Glomerular visceral epithelial cell (primary cell): ENCODE measurements around the gene PANK4.

Experiments
- DNase-seq: peaks from one replicate; pipeline ENCODE4 v3.0.0-alpha.2; 2016; ENCODE audit errors: extremely low spot score

PANK4 gene

DNA sequence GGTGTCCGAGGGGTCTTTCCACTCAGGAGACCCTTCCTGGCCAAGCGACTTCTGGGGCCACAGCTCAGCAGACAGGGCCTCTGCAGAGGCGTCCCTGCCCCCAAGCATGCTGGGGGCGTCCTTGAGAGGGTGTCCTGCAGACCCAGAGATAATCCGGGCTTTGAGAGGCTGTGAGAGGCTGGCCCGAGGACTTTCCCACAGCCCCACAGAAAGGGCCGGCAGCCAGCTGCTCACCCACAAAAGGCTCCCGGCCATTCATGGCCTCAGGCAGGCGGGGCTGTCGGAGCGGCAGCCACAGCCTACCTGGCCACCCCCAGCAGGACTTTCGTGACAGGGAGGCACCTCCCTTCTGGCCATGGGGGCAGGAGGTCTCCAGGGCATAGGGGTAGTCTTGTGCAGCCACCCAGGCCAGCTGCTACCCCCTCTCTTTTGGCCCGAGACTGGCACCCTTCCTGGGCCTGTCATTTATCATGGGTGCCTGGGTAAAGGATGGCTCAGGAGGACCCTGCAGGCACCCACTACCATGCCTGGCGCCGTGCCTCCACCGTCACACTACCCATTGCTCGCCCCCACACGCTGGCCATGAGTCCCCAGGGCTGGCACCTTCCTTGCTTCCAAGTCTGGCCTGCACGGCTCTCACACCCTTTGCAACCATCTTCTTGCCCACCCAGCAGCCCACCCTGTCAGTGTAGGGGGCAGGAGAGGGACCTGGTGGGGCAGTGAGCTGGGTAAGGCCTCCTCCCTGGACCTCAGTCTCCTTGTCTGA, 18.7 kb upstream of the PANK4 start:
- DNase-seq, result no peak

DNA sequence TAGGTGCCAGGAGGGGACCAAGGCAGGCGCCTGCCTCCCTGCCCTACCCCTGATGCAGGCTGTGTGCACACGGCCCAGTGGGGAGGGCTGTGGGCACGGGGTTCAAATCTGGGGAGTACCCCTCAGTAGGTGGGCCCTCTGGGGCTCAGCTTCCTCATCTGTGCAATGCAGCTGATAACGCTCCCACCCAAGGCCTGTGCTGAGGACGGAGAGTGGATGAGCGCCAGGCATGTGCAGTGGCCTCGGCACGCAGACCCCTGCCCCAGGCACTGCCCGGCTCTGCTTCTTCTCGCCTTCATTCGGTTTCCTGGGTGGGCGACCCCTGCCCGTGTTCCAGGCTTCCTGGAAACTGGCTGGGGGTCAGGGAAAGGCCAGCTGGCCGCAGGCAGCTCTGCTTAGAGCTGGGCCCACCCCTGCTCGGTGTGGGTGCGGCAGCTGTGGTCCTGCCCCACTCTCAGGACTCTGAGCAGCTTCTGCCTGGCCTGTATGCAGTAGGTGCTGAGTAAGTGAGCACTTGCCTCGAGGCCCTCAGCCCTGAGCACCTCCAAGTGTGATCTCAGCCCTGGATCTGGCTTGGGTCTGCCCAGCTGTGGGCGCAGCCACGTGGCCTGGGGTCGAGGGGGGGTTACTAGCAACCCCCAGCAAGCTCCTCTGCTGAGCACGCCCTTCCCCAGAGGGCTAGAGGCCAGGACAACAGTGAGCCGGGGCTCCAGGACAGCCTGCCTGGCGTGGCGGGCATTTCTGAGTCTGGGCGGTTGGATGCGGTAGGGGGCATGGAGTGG, 17.9 kb upstream of the PANK4 start:
- DNase-seq, result no peak

DNA sequence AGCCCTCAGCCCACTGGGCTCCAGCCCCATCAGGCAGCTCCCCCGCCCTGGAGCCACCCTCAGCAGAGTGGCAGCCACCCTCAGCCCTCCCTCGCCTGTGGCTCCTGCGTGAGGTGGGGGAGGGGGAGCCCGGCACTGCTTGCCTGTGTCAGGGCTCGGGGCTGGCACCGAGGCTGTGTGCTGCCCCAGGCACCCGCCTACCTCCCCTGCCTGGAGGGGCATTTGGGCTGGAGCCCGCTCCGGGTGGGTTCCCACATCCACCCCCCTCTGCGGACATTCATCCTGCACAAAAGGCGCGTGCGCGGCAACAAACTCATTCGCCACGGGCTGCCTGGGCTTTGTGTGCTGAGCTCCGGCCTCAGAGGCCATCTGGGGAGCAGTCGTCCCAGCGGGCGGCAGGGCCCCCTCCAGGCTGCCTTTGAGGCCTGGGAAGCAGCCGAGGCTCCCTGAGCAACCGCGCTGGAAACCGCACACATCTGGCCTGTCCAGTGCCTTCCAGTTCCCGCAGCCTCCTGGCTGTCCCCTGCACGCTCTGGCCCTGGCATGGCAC, 17.2 kb upstream of the PANK4 start:
- DNase-seq, result no peak

DNA sequence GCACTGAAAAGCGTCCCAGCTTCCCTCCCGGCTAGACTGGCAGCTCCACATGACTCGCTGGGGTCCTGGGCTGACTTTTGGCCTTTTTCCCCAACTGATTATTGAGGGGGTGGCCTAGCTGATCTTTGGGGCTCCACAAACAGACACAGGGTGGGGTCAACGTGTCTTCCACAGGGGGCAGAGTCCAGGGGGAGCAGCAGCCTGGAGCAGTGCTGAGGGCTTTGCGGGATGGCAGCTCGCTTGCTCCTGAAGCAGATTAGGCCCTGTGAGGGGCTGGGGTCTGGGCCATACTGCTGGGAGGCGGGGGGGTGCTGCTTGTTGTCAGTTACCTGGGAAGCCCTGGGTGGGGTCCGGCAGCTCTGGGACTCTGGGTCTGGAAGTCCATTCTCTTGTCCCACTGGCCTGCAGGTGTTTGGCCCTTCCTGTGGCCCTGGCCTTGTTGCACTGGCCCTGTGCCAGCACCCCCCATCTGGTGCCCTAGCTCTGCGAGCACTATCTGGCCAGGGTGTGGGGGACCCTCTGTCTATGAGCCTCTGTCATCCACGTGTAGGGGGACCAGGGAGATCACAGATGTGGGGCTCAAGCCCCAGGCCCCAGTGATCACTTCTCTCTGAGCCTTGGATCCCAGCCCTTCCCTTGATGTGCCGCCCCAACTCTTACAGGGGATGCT, 16.0 kb upstream of the PANK4 start:
- DNase-seq, result no peak

DNA sequence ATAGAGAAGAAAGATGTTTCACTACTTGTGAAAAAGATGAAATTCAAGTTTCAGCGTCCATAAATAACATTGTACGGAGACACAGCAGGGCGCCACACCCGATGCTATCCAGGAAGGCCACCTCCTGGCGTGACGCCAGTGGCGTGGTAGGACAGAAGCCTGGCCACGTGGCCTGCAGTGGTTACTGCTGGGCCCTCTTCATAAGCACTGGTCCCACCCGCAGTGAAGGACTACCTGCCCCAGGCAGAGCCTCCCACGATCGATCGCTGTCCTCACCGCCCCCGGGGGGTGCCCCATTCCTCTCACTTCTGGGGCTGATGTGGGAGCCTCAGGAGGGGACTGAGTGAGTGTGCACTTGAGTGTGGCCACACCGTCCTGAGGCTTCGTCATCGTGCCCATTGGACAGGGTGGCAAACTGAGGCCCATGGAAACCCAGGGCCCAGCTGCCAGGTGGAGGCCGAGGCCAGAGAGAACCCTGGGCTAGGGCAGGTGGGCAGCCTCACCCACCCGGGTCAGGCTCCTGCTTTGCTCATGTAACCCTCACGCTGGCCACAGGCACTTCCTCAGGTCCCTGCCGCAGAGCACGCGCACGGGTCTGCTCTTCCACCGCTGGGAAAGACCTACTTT, 15.3 kb upstream of the PANK4 start:
- no peak for DNase-seq

DNA sequence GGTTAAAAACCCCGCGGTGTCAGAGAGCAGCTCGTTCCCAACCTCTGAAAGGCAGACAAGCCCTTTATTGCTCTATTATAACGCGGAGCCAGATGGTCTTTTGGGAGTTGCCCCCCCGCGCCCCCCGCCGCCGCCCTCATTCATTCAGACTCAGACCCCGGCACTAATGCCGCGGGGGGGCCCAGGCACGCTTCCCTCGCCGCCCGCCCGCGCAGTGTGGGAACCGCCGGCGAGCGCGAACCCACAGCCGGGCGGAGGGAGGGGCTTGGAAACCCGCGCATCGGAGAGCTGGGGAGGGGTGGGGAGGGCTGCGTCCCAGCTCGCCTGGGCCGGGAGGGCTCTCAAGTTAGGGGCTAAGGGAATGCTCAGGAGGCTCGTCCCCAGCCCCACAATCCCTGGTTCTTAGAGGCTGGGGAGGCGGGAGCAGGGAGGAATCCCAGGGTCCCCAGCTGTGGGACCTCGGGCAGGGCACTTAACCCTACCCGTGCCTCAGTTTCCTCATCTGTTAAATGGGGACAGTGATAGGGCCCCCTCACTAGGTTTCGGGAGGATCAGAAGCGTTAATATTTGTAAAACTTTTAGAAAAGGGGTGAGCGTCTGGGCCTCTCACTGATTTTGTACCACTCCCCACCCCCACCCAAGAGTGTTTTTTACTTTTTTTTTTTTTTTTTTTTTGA, 14.6 kb upstream of the PANK4 start:
- no peak for DNase-seq

DNA sequence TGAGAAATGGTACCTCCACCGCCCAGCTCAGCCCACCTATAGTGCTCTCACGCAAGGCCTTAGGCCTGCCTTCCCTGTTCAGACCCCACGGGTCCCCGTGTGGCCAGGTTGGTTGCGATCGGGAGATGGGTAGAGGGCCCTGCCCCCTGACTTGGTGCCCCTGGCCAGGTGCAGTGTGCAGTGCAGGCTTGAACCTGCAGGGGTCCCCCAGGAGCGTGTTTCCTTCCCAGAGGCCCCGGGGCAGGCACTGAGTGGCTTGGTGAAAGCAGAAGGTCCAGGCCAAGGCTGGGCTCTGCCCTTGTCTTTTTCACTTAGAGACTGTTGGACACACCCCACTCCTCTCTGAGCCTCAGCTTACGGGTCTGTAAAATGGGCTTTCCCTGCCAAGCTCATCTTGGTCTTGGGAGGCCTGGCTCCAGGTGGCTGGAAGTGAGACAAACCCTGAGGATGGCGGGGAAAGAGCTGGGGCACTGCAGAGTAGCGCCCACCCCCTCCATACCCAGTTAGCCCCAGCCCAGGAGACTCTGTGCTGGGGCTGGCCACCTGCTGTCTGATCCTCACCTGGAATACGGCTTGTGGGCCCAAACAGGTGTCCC, 13.0 kb upstream of the PANK4 start:
- no peak for DNase-seq

DNA sequence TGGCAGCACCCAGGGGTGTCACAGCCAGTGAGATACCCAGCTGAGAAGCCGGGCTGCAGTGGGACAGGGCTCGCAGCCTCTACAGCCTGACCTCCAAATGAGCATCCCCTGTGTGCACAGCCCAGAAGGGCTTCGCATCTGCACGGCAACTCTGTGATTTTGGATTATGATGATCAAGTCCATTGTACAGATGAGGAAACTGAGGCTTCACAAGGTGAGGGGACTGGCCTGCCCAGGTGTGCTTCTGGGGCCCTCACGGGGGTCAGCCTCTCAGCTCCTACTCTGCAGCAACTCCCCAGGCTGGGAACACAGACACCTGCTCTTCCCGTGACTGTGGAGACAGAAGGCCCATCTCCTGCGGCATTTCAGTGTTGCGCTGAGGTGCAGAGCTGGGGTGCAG, 12.5 kb upstream of the PANK4 start:
- no peak for DNase-seq

DNA sequence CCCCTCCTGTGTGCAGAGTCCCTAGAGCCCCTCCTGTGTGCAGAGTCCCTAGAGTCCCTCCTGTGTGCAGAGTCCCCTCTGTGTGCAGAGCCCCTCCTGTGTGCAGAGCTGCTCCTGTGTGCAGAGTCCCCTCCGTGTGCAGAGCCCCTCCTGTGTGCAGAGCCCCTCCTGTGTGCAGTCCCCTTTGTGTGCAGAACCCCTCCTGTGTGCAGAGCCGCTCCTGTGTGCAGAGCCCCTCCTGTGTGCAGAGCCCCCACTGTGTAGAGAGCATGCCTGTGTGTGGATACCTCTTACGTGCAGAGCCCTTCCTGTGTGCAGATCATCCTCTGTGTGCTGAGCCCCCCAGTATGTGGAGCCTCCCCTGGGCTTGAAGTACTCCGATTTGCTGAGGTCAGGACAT, 12.0 kb upstream of the PANK4 start:
- no peak for DNase-seq

DNA sequence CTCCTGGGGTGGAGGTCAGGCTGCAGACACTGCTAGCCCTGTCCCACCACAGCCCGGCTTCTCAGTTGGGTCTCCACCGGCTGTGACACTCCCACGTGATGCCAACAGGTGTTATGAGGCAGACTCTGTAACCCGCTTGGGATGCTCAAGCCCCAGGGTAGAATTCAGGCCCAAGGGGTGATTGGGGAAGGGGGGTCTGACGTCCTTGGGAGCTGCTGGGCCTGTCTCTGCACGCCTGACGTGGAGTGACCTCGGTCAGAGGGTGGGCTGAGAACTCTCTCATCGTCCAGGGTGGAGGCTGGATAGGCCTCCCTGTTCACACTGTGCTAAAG, 11.4 kb upstream of the PANK4 start:
- DNase-seq, result no peak

DNA sequence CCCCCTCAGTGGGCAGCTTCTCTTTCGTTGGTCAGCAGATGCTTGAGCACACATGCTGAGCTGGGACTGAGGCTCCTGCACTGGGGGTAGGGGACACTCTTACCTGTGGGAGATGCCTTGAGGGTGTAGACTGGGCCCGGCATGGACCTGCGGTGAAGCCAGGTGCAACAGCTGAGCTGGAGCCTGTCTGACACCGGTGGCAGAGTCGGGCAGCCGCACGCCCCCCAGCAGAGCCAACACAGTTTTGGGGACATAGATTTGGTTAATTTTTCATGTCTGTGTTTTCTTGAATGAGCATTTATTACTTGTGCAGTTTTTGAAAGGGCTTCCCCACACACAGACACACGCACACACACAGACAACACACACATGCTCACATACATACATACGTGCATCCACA, 9.6 kb upstream of the PANK4 start:
- DNase-seq, result no peak

DNA sequence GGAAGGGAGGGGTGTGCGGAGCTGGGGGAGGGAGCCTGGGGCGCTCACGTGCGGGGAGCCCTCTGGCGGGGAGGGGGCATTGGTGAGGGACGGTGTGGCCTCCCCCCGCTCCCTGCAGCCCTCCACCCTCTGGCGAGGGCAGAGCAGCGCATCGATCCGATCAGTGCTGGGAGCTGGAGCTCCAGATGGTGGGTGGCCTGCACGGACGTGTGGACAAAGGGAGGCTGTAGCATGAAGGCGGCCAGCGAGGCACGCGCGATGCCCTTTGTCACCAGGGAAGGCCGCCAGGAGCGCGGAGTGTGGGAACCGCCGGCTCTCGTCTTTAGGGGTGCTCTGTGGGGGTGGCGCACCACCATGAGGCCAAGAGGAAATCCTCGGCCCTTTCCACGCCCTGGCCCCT, 9.1 kb upstream of the PANK4 start:
- DNase-seq, result no peak

DNA sequence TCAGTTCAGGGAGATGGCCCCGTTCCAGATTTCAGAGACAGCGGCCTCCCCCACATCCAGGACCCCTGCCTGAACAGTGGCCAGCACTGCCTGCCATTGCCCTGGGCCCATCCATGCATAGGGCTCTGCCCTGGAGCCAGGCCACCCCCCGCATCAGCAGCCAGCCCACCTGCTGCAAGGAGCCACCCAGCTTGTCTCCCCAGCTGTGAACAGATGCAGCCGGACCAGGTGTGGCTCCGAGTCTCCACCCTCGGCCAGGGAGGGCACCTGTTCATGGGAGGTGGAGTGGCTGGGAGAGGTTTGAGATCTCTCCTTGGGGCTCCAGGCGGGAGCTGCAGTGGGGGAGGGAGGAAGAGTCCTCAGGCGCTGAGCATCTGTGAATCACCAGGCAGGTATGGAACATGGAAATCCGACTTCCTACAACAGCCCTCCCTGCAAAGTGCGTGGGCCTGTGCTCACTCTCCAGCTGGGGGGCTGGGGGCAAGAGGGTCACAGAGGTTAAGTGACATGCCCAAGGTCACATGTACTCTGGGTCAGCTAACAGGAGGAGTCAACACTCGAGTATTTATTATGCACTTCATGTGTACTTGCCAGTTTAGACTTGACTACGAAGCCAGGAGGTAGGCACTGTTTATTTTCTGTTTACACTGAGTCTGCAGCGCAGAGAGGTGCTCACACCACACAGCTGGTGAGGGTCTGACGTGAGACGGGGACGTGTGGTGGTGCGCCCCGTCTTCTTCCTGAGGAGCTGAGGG, 8.5 kb upstream of the PANK4 start:
- DNase-seq, result peak; percentile 42

DNA sequence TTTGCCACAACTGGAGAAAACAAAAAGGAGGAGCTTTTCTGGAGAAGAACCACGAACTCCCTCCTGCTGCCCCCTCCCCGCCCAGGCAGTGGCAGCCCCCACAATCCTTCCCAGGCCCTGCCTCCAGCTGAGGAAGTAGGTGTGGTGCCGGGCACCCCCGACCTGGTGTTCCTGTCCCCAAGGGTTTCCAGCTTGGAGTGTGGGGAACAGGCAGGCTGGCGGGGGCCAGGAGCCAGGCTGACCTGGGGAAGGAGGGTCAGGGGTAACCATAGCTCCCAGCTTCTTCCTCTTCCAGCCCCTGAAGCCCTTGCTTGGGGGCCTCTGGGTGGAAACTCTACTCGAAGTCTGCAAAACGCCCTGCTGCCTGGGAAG, 7.9 kb upstream of the PANK4 start:
- no peak for DNase-seq

DNA sequence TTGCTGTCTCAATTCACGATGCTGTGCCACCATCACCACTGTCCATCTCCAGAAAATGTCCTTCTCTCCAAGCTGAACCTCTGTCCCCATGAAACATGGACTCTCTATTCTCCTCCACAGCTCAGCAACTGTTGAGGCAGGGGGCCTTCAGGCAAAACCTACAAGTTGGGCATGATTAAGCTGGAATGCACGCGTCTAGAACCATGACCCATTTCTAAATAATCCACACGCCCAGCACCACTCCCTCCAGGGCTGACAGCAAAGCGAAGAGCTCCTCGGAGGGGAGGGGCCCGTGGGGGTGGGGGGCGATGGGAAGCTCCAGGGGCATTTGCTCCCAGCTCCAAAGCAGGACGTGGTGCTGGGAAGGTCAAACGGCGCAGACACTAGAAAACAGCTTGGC, 7.0 kb upstream of the PANK4 start:
- DNase-seq, result no peak

DNA sequence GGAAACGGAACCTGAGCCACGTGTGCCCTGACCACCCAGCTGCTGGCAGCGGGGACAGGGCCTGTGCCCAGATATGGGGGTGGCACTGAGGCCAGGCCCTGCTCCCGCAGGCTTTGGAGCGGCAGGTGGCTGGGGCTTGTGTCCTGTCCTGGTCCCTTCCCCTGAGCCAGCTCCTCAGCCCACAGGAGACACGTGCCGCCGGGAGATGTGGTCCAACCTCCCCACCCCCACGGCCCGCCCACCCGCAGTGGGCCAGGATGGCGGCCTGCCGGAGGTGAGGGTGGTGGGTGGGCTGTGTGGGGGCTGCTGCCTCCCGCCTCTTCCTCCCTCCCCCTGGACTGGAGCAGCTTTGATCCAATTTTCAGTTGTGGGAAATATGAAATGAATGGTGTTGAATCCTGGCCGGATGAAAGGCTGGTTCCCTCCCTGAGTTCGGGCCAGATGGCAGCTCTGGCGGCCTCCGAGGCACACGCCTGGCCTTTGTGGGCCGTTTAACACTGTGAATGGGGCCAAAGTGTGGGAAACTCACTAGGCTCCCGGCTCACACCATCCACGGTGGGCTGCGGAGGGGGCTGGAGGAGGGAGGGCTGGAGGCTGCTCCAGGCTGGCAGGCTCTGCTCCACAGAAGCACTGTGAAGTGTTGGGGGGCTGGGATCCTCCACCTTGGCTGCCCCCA, 6.2 kb upstream of the PANK4 start:
- DNase-seq, result no peak

DNA sequence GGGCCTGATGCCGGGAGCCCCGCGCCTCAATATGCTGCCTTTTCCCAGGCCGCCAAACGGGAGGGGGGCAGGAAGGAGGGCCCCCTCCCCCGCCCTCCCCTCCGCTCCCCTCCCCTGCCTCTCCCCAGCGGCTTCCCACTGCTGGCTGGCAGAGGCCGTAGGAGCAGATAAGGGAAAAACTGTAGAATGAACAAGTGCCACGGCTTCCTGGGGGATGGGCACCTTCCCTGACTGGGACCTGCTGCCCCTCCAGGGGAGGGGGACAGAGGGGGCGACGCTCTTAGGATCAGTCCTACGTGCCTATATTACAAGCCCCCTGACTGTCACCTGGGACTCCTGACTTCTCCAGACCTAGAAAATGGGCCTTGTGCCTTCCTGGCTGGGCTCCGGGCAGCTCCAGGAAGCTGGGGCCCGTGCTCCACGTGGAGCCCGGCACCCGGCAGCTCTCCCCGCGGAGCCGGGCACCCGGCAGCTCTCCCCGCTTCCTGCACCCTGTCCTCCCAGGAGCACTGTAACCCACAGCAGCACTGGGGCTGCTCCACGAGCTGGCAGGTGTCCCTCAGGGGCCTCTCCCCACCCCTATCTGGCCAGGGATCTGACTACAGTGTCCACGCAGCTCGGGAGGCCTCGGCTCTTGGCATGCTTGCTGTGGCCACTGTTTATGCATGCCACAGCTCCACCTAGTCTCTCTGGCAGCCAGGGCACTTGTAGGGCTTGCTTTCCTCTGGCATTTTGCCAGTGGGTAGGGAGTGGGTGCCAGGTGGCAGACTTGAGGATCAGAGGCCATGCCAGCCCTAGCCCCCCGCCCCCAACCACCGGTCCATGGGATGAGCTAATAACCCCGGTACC, 4.3 kb upstream of the PANK4 start:
- DNase-seq, result no peak

DNA sequence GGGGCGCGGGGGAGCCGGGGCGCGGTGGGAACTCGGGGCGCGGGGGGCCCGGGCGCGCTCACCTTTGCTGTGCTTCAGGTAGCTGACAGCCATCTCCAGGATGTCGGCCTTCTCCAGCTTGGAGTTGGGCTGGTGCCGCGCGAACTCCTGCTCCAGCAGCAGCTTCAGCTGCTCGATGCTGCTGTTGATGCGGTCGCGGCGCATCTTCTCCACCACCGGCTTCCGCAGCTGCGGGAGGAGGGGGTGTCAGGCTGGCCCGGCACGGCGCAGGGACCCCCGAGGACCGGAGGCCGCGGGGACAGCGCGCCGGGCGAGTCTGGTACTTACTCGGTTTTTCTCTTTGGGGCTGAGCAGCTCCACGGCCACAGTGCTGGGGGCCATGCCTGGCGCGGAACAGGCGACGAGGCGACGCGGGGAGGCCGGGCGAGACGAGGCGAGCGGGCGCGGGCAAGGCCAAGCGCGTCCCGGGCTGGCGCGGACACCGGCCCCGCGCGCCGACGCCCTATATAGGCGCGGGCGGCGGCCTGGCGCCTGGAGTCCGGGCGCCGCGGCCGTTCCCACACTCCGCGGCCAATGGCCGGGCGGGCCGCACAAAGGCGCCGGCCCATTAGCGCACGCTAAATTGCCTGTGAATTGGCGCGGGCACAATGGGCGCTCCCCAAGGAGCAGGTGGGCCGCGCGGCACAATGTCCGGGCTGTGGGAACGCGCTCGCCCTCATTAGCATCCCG, 3.6 kb upstream of the PANK4 start, which contains the start of gene HES5:
HES5 (minus strand) TSS at position 480 of the 729 bp plus-strand sequence; CDS start at position 381, 99 bp downstream.
- no peak for DNase-seq
